Measurements from ENCODE around the gene TOR1AIP1. TPM values are rescaled to one million over a fixed set of nuclear protein-coding genes. Genes with fewer than 3 reads are reported as not detected.

TOR1AIP1 gene
- total and polyA plus RNA-seq, 2 donors (not counting 1 experiment from before 2014, with no cell fraction given), result 51.1 to 62.3 TPM

Other genes starting within 250 kb of the TOR1AIP1 start
- gene FAM163A, start 139.0 kb upstream of the TOR1AIP1 start, total RNA-seq, result not detected in 2 replicates
- gene FAM163A, start 139.0 kb upstream of the TOR1AIP1 start, polyA plus RNA-seq, result not detected in 2 replicates
- gene TOR1AIP2, start 4.5 kb upstream of the TOR1AIP1 start, total RNA-seq, result 61.4 and 81.9 TPM in 2 replicates
- 59.4 and 78.9 TPM in 2 replicates for gene TOR1AIP2, start 4.5 kb upstream of the TOR1AIP1 start, polyA plus RNA-seq
- 71.1 and 101 TPM in 2 replicates for gene CEP350, start 72.5 kb downstream of the TOR1AIP1 start, total RNA-seq
- 14.3 and 19.0 TPM in 2 replicates for gene CEP350, start 72.5 kb downstream of the TOR1AIP1 start, polyA plus RNA-seq

Measured in fibroblast of lung (primary cell).